GM03348 (cell line): Measurements from ENCODE around the gene P4HB.
A peak's percentile ranks its signal among the peaks of the same experiment; 100 is the strongest.

Experiments used
- DNase-seq: peaks from one replicate; pipeline ENCODE4 v3.0.0; 2012; ENCODE audit warnings: low spot score

Gene P4HB

GRCh38 chr17:81859906-81860755 is at the start of gene P4HB:
Gene P4HB (minus strand): TSS chr17:81860535. CDS start chr17:81860471, 64 bp downstream.
- DNase-seq, result peak; percentile 36

GRCh38 chr17:81909231-81909630 is 48.9 kb upstream of the P4HB start:
- DNase-seq, result no peak

- DNase-seq, result no peak
Measured at GRCh38 chr17:81908793-81909192, 48.5 kb upstream of the P4HB start.

- no peak for DNase-seq
Measured at GRCh38 chr17:81907219-81908145, 47.1 kb upstream of the P4HB start.

GRCh38 chr17:81906476-81907218 is 46.3 kb upstream of the P4HB start:
- no peak for DNase-seq

- no peak for DNase-seq
Measured at GRCh38 chr17:81905993-81906392, 45.7 kb upstream of the P4HB start.

GRCh38 chr17:81905424-81905875 is 45.1 kb upstream of the P4HB start:
- no peak for DNase-seq

GRCh38 chr17:81904600-81905423 is 44.5 kb upstream of the P4HB start:
- DNase-seq, result no peak

- DNase-seq, result no peak
Measured at GRCh38 chr17:81903896-81904599, 43.7 kb upstream of the P4HB start.

GRCh38 chr17:81903415-81903831 is 43.1 kb upstream of the P4HB start:
- no peak for DNase-seq

- no peak for DNase-seq
Measured at GRCh38 chr17:81902653-81903414, 42.5 kb upstream of the P4HB start.

- DNase-seq, result peak; percentile 45
Measured at GRCh38 chr17:81902023-81902652, 41.8 kb upstream of the P4HB start, which contains the start of gene NPB. Gene NPB (plus strand): TSS chr17:81902238. CDS start chr17:81902278, 40 bp downstream.

- no peak for DNase-seq
Measured at GRCh38 chr17:81901167-81902022, 41.1 kb upstream of the P4HB start.

GRCh38 chr17:81900181-81900820 is 40.0 kb upstream of the P4HB start:
- no peak for DNase-seq

GRCh38 chr17:81899514-81900166 is 39.3 kb upstream of the P4HB start:
- DNase-seq, result no peak

GRCh38 chr17:81898885-81899284 is 38.5 kb upstream of the P4HB start:
- no peak for DNase-seq
